H1 (cell line): ENCODE measurements around the gene DAPK1. TPM values are rescaled to one million over a fixed set of nuclear protein-coding genes. Genes with fewer than 3 reads are reported as not detected.
A peak's percentile ranks its signal among the peaks of the same experiment; 100 is the strongest.

Experiments used
- CTCF ChIA-PET: fragments of 300-600 bp; sonication (Branson Sonifier 250); formaldehyde crosslinking; loops from one replicate; lab custom pipeline; 2021; ENCODE audit not compliant: partially characterized antibody; lab: Charles Lee
- POLR2A ChIA-PET: fragments of 300-600 bp; sonication (Branson Sonifier 250); formaldehyde crosslinking; loops from one replicate; lab custom pipeline; 2021; ENCODE audit warnings: inconsistent platforms; ENCODE audit not compliant: partially characterized antibody; lab: Charles Lee
- DNase-seq, 2 experiments: peaks; one replicate each; pipeline versions ENCODE4 v3.0.0 to v3.0.0-alpha.2; 2010 to 2022; ENCODE audit warnings: low spot score in 2 of 2, low read depth in 1 of 2, mixed read lengths in 1 of 2
- FAIRE-seq: peaks from 2 replicates; lab custom pipeline; 2011; peaks lifted over from hg19 to GRCh38; lab: Jason Lieb, UNC
- H2AFZ ChIP-seq: 2 replicates; pipeline ENCODE4 v1.8.1; 2012; ENCODE audit warnings: low read length, inconsistent platforms
- H2AK5ac ChIP-seq: 2 replicates; pipeline ENCODE4 v1.6.1; 2013; ENCODE audit warnings: low read depth, low read length
- H2BK120ac ChIP-seq: replicated peaks from 2 replicates; pipeline ENCODE3; 2013; ENCODE audit warnings: low read depth, low read length, inconsistent platforms
- H2BK12ac ChIP-seq: 2 replicates; pipeline ENCODE4 v1.6.1; 2013; ENCODE audit warnings: low read depth, low read length
- H2BK15ac ChIP-seq: 2 replicates; pipeline ENCODE4 v1.6.1; 2013; ENCODE audit warnings: low read length
- H2BK20ac ChIP-seq: 2 replicates; pipeline ENCODE4 v1.6.1; 2013; ENCODE audit warnings: low read length
- H2BK5ac ChIP-seq: 2 replicates; pipeline ENCODE4 v1.6.1; 2013; ENCODE audit warnings: low read depth, low read length
- H3K14ac ChIP-seq: 2 replicates; pipeline ENCODE4 v1.6.1; 2013; ENCODE audit warnings: inconsistent platforms; ENCODE audit not compliant: insufficient read length
- H3K18ac ChIP-seq: 2 replicates; pipeline ENCODE4 v1.6.1; 2013; ENCODE audit warnings: low read length; ENCODE audit errors: extremely low read depth
- H3K23ac ChIP-seq: 2 replicates; pipeline ENCODE4 v1.6.1; 2013; ENCODE audit warnings: inconsistent platforms; ENCODE audit not compliant: insufficient read length
- H3K23me2 ChIP-seq: 2 replicates; pipeline ENCODE4 v1.6.1; 2013; ENCODE audit warnings: low read depth, low read length
- H3K27ac ChIP-seq: 2 replicates; pipeline ENCODE4 v1.6.1; 2011; ENCODE audit warnings: low read depth, low read length, inconsistent platforms
- H3K27me3 ChIP-seq, 4 experiments: replicated peaks in 1 of 4; 1 replicate in 1 of 4; 2 replicates in 3 of 4; pipeline versions ENCODE4 v1.6.1 to v1.8.1; 2011 to 2013; ENCODE audit warnings: low read length in 3 of 4, mild to moderate bottlenecking in 3 of 4, inconsistent platforms in 2 of 4, mixed read lengths in 2 of 4, moderate library complexity in 1 of 4; ENCODE audit not compliant: control insufficient read depth in 3 of 4, insufficient read depth in 3 of 4; ENCODE audit errors: extremely low read depth in 1 of 4
- H3K36me3 ChIP-seq, 4 experiments: 2 replicates each; pipeline versions ENCODE4 v1.6.1 to v1.8.1; 2011 to 2013; ENCODE audit warnings: mild to moderate bottlenecking in 4 of 4, low read length in 3 of 4, moderate library complexity in 2 of 4, control low read depth in 1 of 4, inconsistent platforms in 1 of 4; ENCODE audit not compliant: insufficient read depth in 4 of 4, control insufficient read depth in 2 of 4
- H3K4ac ChIP-seq: replicated peaks from 2 replicates; pipeline ENCODE3; 2013; ENCODE audit warnings: low read length, low read depth, mixed read lengths, inconsistent platforms; ENCODE audit not compliant: insufficient read length
- H3K4me1 ChIP-seq, 4 experiments: replicated peaks in 1 of 4; 1 replicate in 1 of 4; 2 replicates in 3 of 4; pipeline versions ENCODE4 v1.6.1 to v1.8.1; 2011 to 2013; ENCODE audit warnings: low read length in 3 of 4, inconsistent platforms in 2 of 4, mixed read lengths in 1 of 4; ENCODE audit not compliant: insufficient read depth in 4 of 4, control insufficient read depth in 3 of 4
- H3K4me2 ChIP-seq, 2 experiments: 2 replicates each; pipeline versions ENCODE4 v1.6.1 to v1.8.1; 2011 to 2013; ENCODE audit warnings: low read depth in 2 of 2, low read length in 2 of 2, control low read depth in 1 of 2, inconsistent platforms in 1 of 2, mild to moderate bottlenecking in 1 of 2; ENCODE audit not compliant: insufficient read depth in 1 of 2
- H3K4me3 ChIP-seq, 4 experiments: fragments of 200-600, 300-600 bp in 1 of 4; sonication (generic), shearing (Covaris generic), sonication (Bioruptor Twin) in 1 of 4; 2 replicates each; pipeline versions ENCODE4 v1.5.1 to v1.8.1; 2011 to 2016; ENCODE audit warnings: low read length in 4 of 4, low read depth in 3 of 4, control low read depth in 2 of 4, inconsistent platforms in 2 of 4, mild to moderate bottlenecking in 2 of 4, mixed read lengths in 1 of 4, moderate library complexity in 1 of 4; ENCODE audit not compliant: insufficient read depth in 2 of 4; ENCODE audit errors: extremely low read depth in 1 of 4
- H3K56ac ChIP-seq: replicated peaks from 2 replicates; pipeline ENCODE3; 2013; ENCODE audit warnings: low read depth, mild to moderate bottlenecking, mixed read lengths, low read length, inconsistent platforms; ENCODE audit not compliant: insufficient read length
- H3K79me1 ChIP-seq: 2 replicates; pipeline ENCODE4 v1.6.1; 2013; ENCODE audit warnings: low read depth, low read length, control low read depth
- H3K79me2 ChIP-seq, 2 experiments: 2 replicates each; pipeline versions ENCODE4 v1.6.1 to v1.8.1; 2012 to 2013; ENCODE audit warnings: low read length in 2 of 2, mild to moderate bottlenecking in 2 of 2, inconsistent platforms in 1 of 2; ENCODE audit not compliant: insufficient read depth in 2 of 2, control insufficient read depth in 1 of 2
- H3K9ac ChIP-seq, 4 experiments: replicated peaks in 1 of 4; 1 replicate in 1 of 4; 2 replicates in 3 of 4; pipeline versions ENCODE4 v1.6.1 to v1.8.1; 2011 to 2013; ENCODE audit warnings: low read depth in 3 of 4, low read length in 3 of 4, control low read depth in 2 of 4, mild to moderate bottlenecking in 2 of 4, moderate library complexity in 2 of 4, inconsistent platforms in 1 of 4; ENCODE audit errors: extremely low read depth in 1 of 4
- H3K9me3 ChIP-seq, 2 experiments: 2 replicates each; pipeline versions ENCODE4 v1.6.1 to v1.8.1; 2012 to 2013; ENCODE audit warnings: mild to moderate bottlenecking in 2 of 2, moderate library complexity in 2 of 2, control low read depth in 1 of 2, inconsistent platforms in 1 of 2, low read depth in 1 of 2, low read length in 1 of 2, mixed read lengths in 1 of 2; ENCODE audit not compliant: insufficient read depth in 2 of 2
- H4K20me1 ChIP-seq, 2 experiments: replicated peaks in 1 of 2; 2 replicates each; pipeline versions ENCODE3 to v1.8.1; 2011 to 2013; ENCODE audit warnings: inconsistent platforms in 2 of 2, low read length in 2 of 2, mild to moderate bottlenecking in 1 of 2; ENCODE audit not compliant: insufficient read depth in 2 of 2, control insufficient read depth in 1 of 2
- H4K5ac ChIP-seq: 2 replicates; pipeline ENCODE4 v1.6.1; 2013; ENCODE audit warnings: low read length, low read depth, mixed read lengths, inconsistent platforms; ENCODE audit not compliant: insufficient read length
- H4K8ac ChIP-seq: 2 replicates; pipeline ENCODE4 v1.8.0; 2013; ENCODE audit warnings: mild to moderate bottlenecking, moderate library complexity, low read length, inconsistent platforms; ENCODE audit not compliant: insufficient read depth; ENCODE audit errors: extremely low read depth
- H4K91ac ChIP-seq: replicated peaks from 2 replicates; pipeline ENCODE3; 2013; ENCODE audit warnings: low read length, mixed read lengths, inconsistent platforms; ENCODE audit not compliant: insufficient read length
- CBX5 ChIP-seq: fragments of 300-800, 300-1000 bp; sonication (generic); IDR thresholded peaks from 2 replicates; pipeline ENCODE4 v1.7.1; 2016; ENCODE audit warnings: antibody characterized with exemption, low read length, low read depth
- CBX8 ChIP-seq: fragments of 300-800, 300-1000 bp; sonication (generic); IDR thresholded peaks from 2 replicates; pipeline ENCODE4 v1.7.1; 2016; ENCODE audit warnings: low read depth, low read length, borderline replicate concordance
- CHD2 ChIP-seq: IDR thresholded peaks from 2 replicates; pipeline ENCODE4 v1.6.1; 2012; ENCODE audit warnings: low read length, improper control_type of control experiment
- CTBP2 ChIP-seq: IDR thresholded peaks from 2 replicates; pipeline ENCODE4 v1.7.0; 2011; ENCODE audit warnings: borderline replicate concordance, mild to moderate bottlenecking, moderate library complexity, mixed read lengths, low read length; ENCODE audit not compliant: insufficient read depth, insufficient read length
- EGR1 ChIP-seq: IDR thresholded peaks from 2 replicates; pipeline ENCODE4 v1.6.1; 2011; ENCODE audit warnings: low read depth, low read length, borderline replicate concordance
- HDAC6 ChIP-seq: IDR thresholded peaks from one replicate; pipeline ENCODE4 v1.7.1; 2012; ENCODE audit warnings: low read depth, mild to moderate bottlenecking, inconsistent platforms, low read length, moderate library complexity
- RAD21 ChIP-seq, 2 experiments: IDR thresholded peaks in 1 of 2; conservative IDR thresholded peaks in 1 of 2; 2 replicates each; pipeline ENCODE4 v1.6.1; 2011; ENCODE audit warnings: low read depth in 2 of 2, low read length in 2 of 2, improper control_type of control experiment in 1 of 2, inconsistent platforms in 1 of 2, mild to moderate bottlenecking in 1 of 2, moderate library complexity in 1 of 2
- SAP30 ChIP-seq: fragments of 300-600 bp; sonication (generic); IDR thresholded peaks from 2 replicates; pipeline ENCODE4 v1.7.1; 2012; ENCODE audit warnings: low read length, moderate library complexity, mild to moderate bottlenecking, inconsistent platforms; ENCODE audit not compliant: insufficient read depth, insufficient replicate concordance
- SIN3A ChIP-seq, 2 experiments: IDR thresholded peaks in 1 of 2; conservative IDR thresholded peaks in 1 of 2; 2 replicates each; pipeline ENCODE4 v1.6.1; 2011 to 2012; ENCODE audit warnings: low read length in 2 of 2, improper control_type of control experiment in 1 of 2, low read depth in 1 of 2, mild to moderate bottlenecking in 1 of 2
- TAF7 ChIP-seq: optimal IDR thresholded peaks from 2 replicates; pipeline ENCODE3; 2011; ENCODE audit warnings: low read depth, mild to moderate bottlenecking, inconsistent platforms, low read length, moderate library complexity, borderline replicate concordance
- WGBS, 2 experiments: shearing (Covaris generic) in 1 of 2; methylation state at CpG; one replicate each; pipeline versions ENCODE4 v1.1.6 to v1.1.7; 2013 to 2015; ENCODE audit warnings: low lambda C conversion rate in 2 of 2, mixed read lengths in 2 of 2, inconsistent platforms in 1 of 2, low coverage in 1 of 2, missing lambda C conversion rate in 1 of 2; ENCODE audit not compliant: insufficient replicate concordance in 2 of 2, insufficient coverage in 1 of 2, insufficient read length in 1 of 2; ENCODE audit errors: extremely low coverage in 1 of 2, missing lambda C conversion rate in 1 of 2; 5-methylcytosine and 5-hydroxymethylcytosine counted together
- polyA plus RNA-seq, 7 experiments: library from polyadenylated mRNA; depleted of rRNA in 3 of 7; stranded (reverse) in 5 of 7; unstranded in 2 of 7; fragments of >200 nt in 5 of 7; fragments of 200-250 nt in 2 of 7; gene quantifications; 1 replicate in 5 of 7; 2 replicates in 1 of 7; 4 replicates in 1 of 7; pipeline versions ENCODE4 v1.2.1 to v1.2.3, GENCODE V29; 2011 to 2013; ENCODE audit warnings: missing spikeins in 2 of 7, mixed read lengths in 2 of 7
- total RNA-seq: library from RNA; stranded (reverse); fragmentation: NEBNext Ultra II Directional; extraction: Animal tissue kit (Norgen Biotek cat#: 25700); gene quantifications from 2 replicates; pipeline ENCODE4 v1.2.1, GENCODE V29; 2021
- TF ChIP-seq, protein P1 (sequence below): IDR thresholded peaks from 2 replicates; pipeline ENCODE4 v1.6.1; 2012; ENCODE audit warnings: inconsistent platforms

DAPK1 gene
- total and polyA plus RNA-seq, 2 of the 8 experiments (the other 6 are each of a cell fraction or from before 2014, with no cell fraction given): 62.4 to 131 TPM

DNA sequence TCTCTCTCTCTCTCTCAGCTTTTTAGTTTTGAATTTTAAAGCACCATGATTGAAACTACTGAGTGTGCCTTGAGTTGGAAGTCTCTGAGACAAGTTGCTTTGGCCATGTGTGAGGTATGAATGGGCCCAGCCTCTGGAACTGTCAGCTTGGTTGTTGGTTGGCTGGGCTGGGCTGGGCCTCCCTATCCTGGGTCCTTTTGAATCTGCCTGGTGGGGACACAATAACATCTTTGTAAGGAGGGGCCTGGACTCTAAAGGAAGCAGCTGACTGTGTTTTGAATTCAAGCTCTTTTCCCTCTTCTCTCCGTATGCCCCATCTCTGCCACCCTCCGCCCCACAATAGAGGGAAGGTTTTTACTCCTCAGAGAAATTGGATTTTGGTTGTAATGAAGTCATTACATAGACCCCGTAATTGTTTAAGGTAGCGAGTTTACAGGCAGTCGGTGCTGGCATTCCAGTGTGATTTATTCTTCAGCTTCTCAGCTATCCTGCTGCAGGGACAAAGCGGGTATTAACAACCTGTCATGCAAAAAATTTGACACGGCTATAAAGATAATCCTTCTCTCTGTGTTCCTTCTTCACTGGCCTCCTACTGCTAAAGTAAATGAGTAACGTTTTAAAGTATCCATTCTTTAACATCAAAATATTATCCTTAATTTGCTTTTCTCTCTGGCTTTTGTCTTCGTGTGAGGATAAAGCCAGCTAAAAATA lies 105.4 kb downstream of the DAPK1 start:
- Histone ChIP-seq H3K14ac (no peak overlapping the region), H4K91ac (no peak overlapping the region), H3K27me3 (no peaks in the 10 kb centered on the region), H3K4ac (no peak overlapping the region), H2BK15ac (no peak overlapping the region), H3K36me3 (peaks cover 0 to 22% (median 7%) of the 10 kb centered on the region in 4 experiments; a peak in 4 of 8 replicates), H2BK20ac (no peak overlapping the region), H3K18ac (no peak overlapping the region), H2BK120ac (no peak overlapping the region), H2AK5ac (no peak overlapping the region), H3K27ac (no peak overlapping the region), H3K4me2 (no peak overlapping the region), H4K5ac (no peak overlapping the region), H3K4me1 (peaks cover 5 to 10% (median 7%) of the 10 kb centered on the region in 4 experiments), H3K23ac (no peak overlapping the region), H3K4me3 (no peak overlapping the region), H3K79me1 (peaks cover 6% of the 10 kb centered on the region), H2BK5ac (no peak overlapping the region), H3K79me2 (peaks cover 0 to 46% of the 10 kb centered on the region in 2 experiments; a peak in 2 of 4 replicates), H2BK12ac (no peak overlapping the region), H3K56ac (no peak overlapping the region), H3K9me3 (no peaks in the 10 kb centered on the region), H3K23me2 (no peaks in the 10 kb centered on the region; the same call in 1 of the 2 replicates), H3K9ac (no peak overlapping the region), H4K8ac (no peak overlapping the region), H2AFZ (no peak overlapping the region), H4K20me1 (peaks cover 6 to 14% of the 10 kb centered on the region in 2 experiments)
- CTCF ChIA-PET: interaction anchor here (0.5 to 1.5 kb wide), 2 partner anchors 30 to 58 kb away, joined by 3 read pairs; no protein-coding TSS in a partner anchor
- POLR2A ChIA-PET: no interaction called here
- WGBS, 2 experiments: 80% methylated on average over 9 of the region's 9 CpGs; no CpG with 5 or more reads in 1 of the 2 experiments
- DNase-seq: no peak
- FAIRE-seq: peak; percentile 13
- TF ChIP-seq RAD21 (IDR thresholded peaks at IDR 0.05 in 1 of 2, conservative IDR thresholded peaks at IDR 0.05 in 1 of 2; ENCODE audit: low read depth in 2 of 2, low read length in 2 of 2) (no peak), HDAC6 (no peak), SAP30 (no peak), SIN3A (conservative IDR thresholded peaks at IDR 0.05 in 1 of 2, IDR thresholded peaks at IDR 0.05 in 1 of 2; ENCODE audit: low read depth in 1 of 2, low read length in 2 of 2) (no peak), CHD2 (no peak), CTBP2 (no peak), CBX5 (no peak), EGR1 (no peak), TAF7 (no peak), CBX8 (no peak)
- TF ChIP-seq, protein P1, sequence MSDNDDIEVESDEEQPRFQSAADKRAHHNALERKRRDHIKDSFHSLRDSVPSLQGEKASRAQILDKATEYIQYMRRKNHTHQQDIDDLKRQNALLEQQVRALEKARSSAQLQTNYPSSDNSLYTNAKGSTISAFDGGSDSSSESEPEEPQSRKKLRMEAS: no peak
